Measurements from ENCODE around the gene DTD1. TPM values are rescaled to one million over a fixed set of nuclear protein-coding genes. Genes with fewer than 3 reads are reported as not detected.
"Not testable (repeated sequence)": the region's sequence is repeated elsewhere in the genome, so short reads cannot be mapped to it uniquely, and the experiment has no call there.

DTD1 gene
- total and polyA plus RNA-seq, 9 donors, result 11.9 to 22.9 (median 17.6) TPM

DNA sequence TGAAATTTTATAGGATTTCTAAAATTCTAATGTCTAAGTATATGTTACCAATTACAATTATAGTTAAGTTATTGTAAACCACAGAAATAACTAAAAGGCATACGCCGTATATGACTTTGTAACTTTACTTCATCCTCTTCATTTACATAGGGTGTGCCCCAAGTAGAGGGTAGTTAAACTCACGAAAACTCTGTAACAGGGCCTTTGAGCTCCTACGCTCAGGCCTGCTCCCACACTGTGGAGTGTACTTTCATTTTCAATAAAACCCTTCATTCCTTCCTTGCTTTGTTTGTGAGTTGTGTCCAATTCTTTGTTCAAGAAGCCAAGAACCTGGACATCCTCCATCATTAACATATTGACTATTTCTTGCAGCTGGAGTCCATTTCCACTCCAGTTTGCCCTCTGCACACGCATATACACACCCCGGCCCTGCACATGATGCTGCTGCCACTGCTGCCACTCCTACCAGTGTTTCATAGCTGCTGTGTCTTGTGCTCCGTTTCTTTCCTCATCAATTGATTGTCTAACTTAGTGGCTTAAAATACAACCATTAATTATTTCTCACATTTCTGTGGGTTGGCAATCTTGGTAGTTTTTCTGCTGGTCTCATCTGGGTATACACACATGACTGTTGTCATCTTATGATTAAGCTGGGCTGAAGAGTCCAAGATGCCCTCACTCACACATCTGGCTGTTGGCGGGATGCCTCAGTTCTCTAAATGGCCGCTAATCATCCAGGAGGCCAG is 192.7 kb downstream of the DTD1 start:
- WGBS (ENCODE audit: insufficient coverage), result 67% methylated on average over 4 of the region's 9 CpGs
- Histone ChIP-seq H3K9me3 (replicated peaks; ENCODE audit: control insufficient read depth, low read depth, low read length) (no peaks in the 10 kb centered on the region), H3K4me1 (ENCODE audit: control insufficient read depth, insufficient read depth, low read length) (peaks cover 5% of the 10 kb centered on the region), H3K36me3 (ENCODE audit: control insufficient read depth, insufficient read depth, low read length) (no peaks in the 10 kb centered on the region), H3K4me3 (ENCODE audit: low read length) (no peak overlapping the region), H3K27me3 (ENCODE audit: control insufficient read depth, insufficient read depth, low read length) (no peaks in the 10 kb centered on the region), H3K27ac (ENCODE audit: low read length) (no peak overlapping the region)
- no peak for DNase-seq

DNA sequence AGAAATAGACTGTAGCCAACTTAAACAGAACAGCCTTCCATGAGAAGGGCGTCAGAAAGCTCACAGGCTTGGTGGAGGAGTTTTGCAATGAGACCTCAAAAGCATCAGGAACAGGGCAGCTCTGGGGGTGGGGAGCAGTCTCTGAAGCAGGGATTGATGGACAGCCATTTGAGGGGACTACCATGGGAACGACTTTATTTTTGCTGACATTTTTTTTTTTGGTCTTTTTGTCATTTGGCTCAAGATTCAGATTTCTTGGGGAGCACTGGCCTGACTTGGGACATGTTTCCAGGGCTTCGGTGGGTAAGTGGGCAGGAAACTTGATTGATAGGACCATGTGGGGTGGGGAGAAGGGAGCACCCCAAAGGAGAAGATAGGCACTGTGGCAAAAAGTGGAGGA is 193.7 kb downstream of the DTD1 start:
- no peaks in the 10 kb centered on the region for H3K9me3 ChIP-seq (replicated peaks; ENCODE audit: control insufficient read depth, low read depth, low read length)
- WGBS (ENCODE audit: insufficient coverage), result 86% methylated on average over 3 of the region's 3 CpGs
- no peak for DNase-seq
- H3K4me3 ChIP-seq (ENCODE audit: low read length), result no peak overlapping the region
- no peaks in the 10 kb centered on the region for H3K36me3 ChIP-seq (ENCODE audit: control insufficient read depth, insufficient read depth, low read length)
- no peak overlapping the region for H3K27ac ChIP-seq (ENCODE audit: low read length)
- no peaks in the 10 kb centered on the region for H3K4me1 ChIP-seq (ENCODE audit: control insufficient read depth, insufficient read depth, low read length)
- no peaks in the 10 kb centered on the region for H3K27me3 ChIP-seq (ENCODE audit: control insufficient read depth, insufficient read depth, low read length)

- H3K36me3 ChIP-seq (ENCODE audit: control insufficient read depth, insufficient read depth, low read length), result no peaks in the 10 kb centered on the region
- H3K4me1 ChIP-seq (ENCODE audit: control insufficient read depth, insufficient read depth, low read length), result no peaks in the 10 kb centered on the region
- H3K27me3 ChIP-seq (ENCODE audit: control insufficient read depth, insufficient read depth, low read length), result no peaks in the 10 kb centered on the region
- no peak overlapping the region for H3K4me3 ChIP-seq (ENCODE audit: low read length)
- 75% methylated on average over 1 of the region's 5 CpGs for WGBS (ENCODE audit: insufficient coverage)
- no peak for DNase-seq
- H3K9me3 ChIP-seq (replicated peaks; ENCODE audit: control insufficient read depth, low read depth, low read length), result no peaks in the 10 kb centered on the region
- H3K27ac ChIP-seq (ENCODE audit: low read length), result no peak overlapping the region
These were observed 195.6 kb downstream of the DTD1 start for GRCh38 chr20:18783385-18783959.

DNA sequence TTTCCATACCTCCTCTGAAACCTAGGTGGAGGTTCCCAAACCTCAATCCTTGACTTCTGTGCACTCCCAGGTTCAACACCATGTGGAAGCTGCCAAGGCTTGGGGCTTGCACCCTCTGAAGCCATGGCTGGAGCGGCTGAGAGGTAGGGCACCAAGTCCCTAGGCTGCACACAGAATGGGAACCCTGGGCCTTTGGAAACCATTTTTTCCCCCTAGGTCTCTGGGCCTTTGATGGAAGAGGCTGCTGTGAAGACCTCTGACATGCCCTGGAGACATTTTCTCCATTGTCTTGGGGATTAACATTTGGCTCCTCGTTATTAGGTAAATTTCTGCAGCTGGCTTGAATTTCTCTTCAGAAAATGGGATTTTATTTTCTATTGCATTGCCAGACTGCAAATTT is 199.2 kb downstream of the DTD1 start:
- 100% methylated on average over 1 of the region's 2 CpGs for WGBS (ENCODE audit: insufficient coverage)
- H3K27me3 ChIP-seq (ENCODE audit: control insufficient read depth, insufficient read depth, low read length); H3K4me3 ChIP-seq (ENCODE audit: low read length); H3K9me3 ChIP-seq (replicated peaks; ENCODE audit: control insufficient read depth, low read depth, low read length); H3K36me3 ChIP-seq (ENCODE audit: control insufficient read depth, insufficient read depth, low read length); DNase-seq; H3K27ac ChIP-seq (ENCODE audit: low read length); H3K4me1 ChIP-seq (ENCODE audit: control insufficient read depth, insufficient read depth, low read length): not testable (repeated sequence)

GRCh38 chr20:18788021-18788420 is 200.2 kb downstream of the DTD1 start:
- H3K36me3 ChIP-seq (ENCODE audit: control insufficient read depth, insufficient read depth, low read length), result no peaks in the 10 kb centered on the region
- DNase-seq, result no peak
- no peaks in the 10 kb centered on the region for H3K9me3 ChIP-seq (replicated peaks; ENCODE audit: control insufficient read depth, low read depth, low read length)
- H3K4me1 ChIP-seq (ENCODE audit: control insufficient read depth, insufficient read depth, low read length), result no peaks in the 10 kb centered on the region
- H3K27me3 ChIP-seq (ENCODE audit: control insufficient read depth, insufficient read depth, low read length), result peaks cover 2% of the 10 kb centered on the region
- no peak overlapping the region for H3K4me3 ChIP-seq (ENCODE audit: low read length)
- H3K27ac ChIP-seq (ENCODE audit: low read length), result no peak overlapping the region

- WGBS (ENCODE audit: insufficient coverage), result 80% methylated on average over 1 of the region's 3 CpGs
- H3K4me3 ChIP-seq (ENCODE audit: low read length), result no peak overlapping the region
- H3K9me3 ChIP-seq (replicated peaks; ENCODE audit: control insufficient read depth, low read depth, low read length), result no peaks in the 10 kb centered on the region
- peaks cover 6% of the 10 kb centered on the region for H3K4me1 ChIP-seq (ENCODE audit: control insufficient read depth, insufficient read depth, low read length)
- no peaks in the 10 kb centered on the region for H3K36me3 ChIP-seq (ENCODE audit: control insufficient read depth, insufficient read depth, low read length)
- H3K27me3 ChIP-seq (ENCODE audit: control insufficient read depth, insufficient read depth, low read length), result peaks cover 2% of the 10 kb centered on the region
- DNase-seq, result no peak
- no peak overlapping the region for H3K27ac ChIP-seq (ENCODE audit: low read length)
These were observed 202.9 kb downstream of the DTD1 start for GRCh38 chr20:18790787-18791186.

- peak overlapping the region; percentile 67 for H3K4me3 ChIP-seq (ENCODE audit: low read length)
- peaks cover 6% of the 10 kb centered on the region for H3K4me1 ChIP-seq (ENCODE audit: control insufficient read depth, insufficient read depth, low read length)
- peak; percentile 97 for DNase-seq
- H3K36me3 ChIP-seq (ENCODE audit: control insufficient read depth, insufficient read depth, low read length), result no peaks in the 10 kb centered on the region
- WGBS (ENCODE audit: insufficient coverage), result 3% methylated on average over 22 of the region's 29 CpGs
- peak overlapping the region; percentile 91 for H3K27ac ChIP-seq (ENCODE audit: low read length)
- H3K9me3 ChIP-seq (replicated peaks; ENCODE audit: control insufficient read depth, low read depth, low read length), result peaks cover 5% of the 10 kb centered on the region
- peaks cover 2% of the 10 kb centered on the region for H3K27me3 ChIP-seq (ENCODE audit: control insufficient read depth, insufficient read depth, low read length)
These were observed 206.0 kb downstream of the DTD1 start for GRCh38 chr20:18793625-18794427.

DNA sequence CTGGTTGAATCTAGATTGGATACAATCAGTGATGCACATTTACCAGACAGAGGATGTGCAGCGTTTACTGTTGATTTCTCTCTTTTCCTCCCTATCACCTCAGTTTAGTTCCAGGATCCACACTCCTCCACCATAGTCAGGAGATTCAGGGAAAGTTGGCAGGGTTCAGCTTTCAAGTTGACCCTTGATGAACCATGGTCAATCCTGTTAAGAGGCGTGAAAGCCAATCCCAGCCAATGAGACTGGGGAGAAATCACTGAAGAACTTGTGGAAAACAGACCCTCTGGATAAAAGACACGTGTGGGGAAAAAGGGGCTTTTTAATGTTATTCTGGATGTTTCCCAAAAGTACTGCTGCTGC is 206.6 kb downstream of the DTD1 start:
- Histone ChIP-seq H3K27me3 (ENCODE audit: control insufficient read depth, insufficient read depth, low read length) (peaks cover 2% of the 10 kb centered on the region), H3K36me3 (ENCODE audit: control insufficient read depth, insufficient read depth, low read length) (no peaks in the 10 kb centered on the region), H3K27ac (ENCODE audit: low read length) (peak overlapping the region; percentile 91), H3K4me3 (ENCODE audit: low read length) (peak overlapping the region; percentile 67), H3K9me3 (replicated peaks; ENCODE audit: control insufficient read depth, low read depth, low read length) (peaks cover 5% of the 10 kb centered on the region), H3K4me1 (ENCODE audit: control insufficient read depth, insufficient read depth, low read length) (peaks cover 6% of the 10 kb centered on the region)
- 92% methylated on average over 1 of the region's 3 CpGs for WGBS (ENCODE audit: insufficient coverage)
- DNase-seq, result no peak

DNA sequence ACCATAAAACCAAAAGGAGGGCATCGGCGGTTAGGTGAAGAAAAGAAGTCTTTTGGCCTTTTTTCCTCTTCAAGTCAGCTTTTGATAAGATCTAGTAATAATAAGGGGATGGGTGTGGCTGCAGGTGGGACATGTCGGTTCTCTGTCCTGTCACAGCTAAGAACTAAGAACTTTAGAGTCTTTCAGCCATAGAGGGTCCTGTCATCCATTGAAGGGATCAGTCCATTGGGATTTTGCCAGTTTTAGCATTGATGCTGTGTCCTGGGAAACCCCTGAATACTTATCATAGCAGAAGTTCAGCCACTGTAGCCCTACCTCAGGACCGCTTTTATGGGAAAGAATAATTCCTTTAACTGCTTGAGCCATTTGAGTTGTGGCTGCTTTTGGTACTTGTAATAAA is 207.5 kb downstream of the DTD1 start:
- Histone ChIP-seq H3K27me3 (ENCODE audit: control insufficient read depth, insufficient read depth, low read length) (no peaks in the 10 kb centered on the region), H3K27ac (ENCODE audit: low read length) (no peak overlapping the region), H3K4me3 (ENCODE audit: low read length) (no peak overlapping the region), H3K36me3 (ENCODE audit: control insufficient read depth, insufficient read depth, low read length) (no peaks in the 10 kb centered on the region), H3K4me1 (ENCODE audit: control insufficient read depth, insufficient read depth, low read length) (peaks cover 6% of the 10 kb centered on the region), H3K9me3 (replicated peaks; ENCODE audit: control insufficient read depth, low read depth, low read length) (peaks cover 5% of the 10 kb centered on the region)
- no peak for DNase-seq
- 73% methylated on average over 3 of the region's 4 CpGs for WGBS (ENCODE audit: insufficient coverage)

GRCh38 chr20:18796282-18796833 is 208.5 kb downstream of the DTD1 start:
- no CpG with 5 or more reads among the region's 2 CpGs for WGBS (ENCODE audit: insufficient coverage)
- no peaks in the 10 kb centered on the region for H3K27me3 ChIP-seq (ENCODE audit: control insufficient read depth, insufficient read depth, low read length)
- DNase-seq, result no peak
- peaks cover 6% of the 10 kb centered on the region for H3K4me1 ChIP-seq (ENCODE audit: control insufficient read depth, insufficient read depth, low read length)
- H3K4me3 ChIP-seq (ENCODE audit: low read length), result no peak overlapping the region
- peaks cover 5% of the 10 kb centered on the region for H3K9me3 ChIP-seq (replicated peaks; ENCODE audit: control insufficient read depth, low read depth, low read length)
- H3K27ac ChIP-seq (ENCODE audit: low read length), result no peak overlapping the region
- H3K36me3 ChIP-seq (ENCODE audit: control insufficient read depth, insufficient read depth, low read length), result no peaks in the 10 kb centered on the region

All from muscle of leg (tissue), 11 donors.